Adrenal gland (tissue), 12 donors: ENCODE measurements around the gene LIPC. TPM values are rescaled to one million over a fixed set of nuclear protein-coding genes. Genes with fewer than 3 reads are reported as not detected.

Experiments used
- DNase-seq, 7 donors: peaks; one replicate each; pipeline ENCODE4 v3.0.0-alpha.2; 2019 to 2020
- H3K27ac ChIP-seq, 5 donors: fragments of 200-600 bp; sonication (generic) in 4 of 5; 1 replicate in 3 of 5; 2 replicates in 2 of 5; pipeline versions ENCODE4 v1.5.1 to v1.8.0; 2016 to 2020; ENCODE audit warnings: mild to moderate bottlenecking in 1 of 5
- H3K27me3 ChIP-seq: fragments of 200-600 bp; 2 replicates; pipeline ENCODE4 v1.8.0; 2021
- H3K36me3 ChIP-seq, 2 donors: fragments of 200-600 bp; replicated peaks in 1 of 2; 1 replicate in 1 of 2; 2 replicates in 1 of 2; pipeline versions ENCODE4 v1.5.1 to v1.8.0; 2018 to 2022
- H3K4me1 ChIP-seq, 2 donors: fragments of 200-600 bp; replicated peaks in 1 of 2; 1 replicate in 1 of 2; 2 replicates in 1 of 2; pipeline versions ENCODE4 v1.5.1 to v1.8.0; 2018 to 2021
- H3K4me3 ChIP-seq, 4 donors: fragments of 200-600 bp; sonication (generic) in 3 of 4; one replicate each; pipeline ENCODE4 v1.5.1; 2016 to 2018
- H3K9me3 ChIP-seq, 3 donors: fragments of 200-600 bp; sonication (generic) in 1 of 3; replicated peaks in 1 of 3; 1 replicate in 2 of 3; 2 replicates in 1 of 3; pipeline versions ENCODE4 v1.5.1 to v1.8.0; 2016 to 2021
- CTCF ChIP-seq, 6 experiments: fragments of 450-650 bp in 4 of 6; fragments of 200-600 bp in 2 of 6; sonication (generic) in 1 of 6; IDR thresholded peaks; 1 replicate in 5 of 6; 2 replicates in 1 of 6; pipeline versions ENCODE4 v1.5.1 to v1.8.0; 2016 to 2021; ENCODE audit warnings: antibody characterized with exemption in 6 of 6, mild to moderate bottlenecking in 2 of 6, moderate library complexity in 1 of 6
- POLR2A ChIP-seq, 2 donors: fragments of 450-650 bp; IDR thresholded peaks; one replicate each; pipeline ENCODE4 v1.6.1; 2017; ENCODE audit warnings: antibody characterized with exemption in 2 of 2, mild to moderate bottlenecking in 2 of 2, moderate library complexity in 1 of 2
- WGBS, 4 donors: extraction: QIAGEN DNeasy Blood & Tissue Kit in 2 of 4; methylation state at CpG; one replicate each; pipeline versions ENCODE4 v1.1.5 to v1.1.7; 2013 to 2017; 5-methylcytosine and 5-hydroxymethylcytosine counted together
- intact Hi-C, 2 donors: fragments of 100-400 bp; cut with DNase I; formaldehyde crosslinking; loops; one replicate each; pipeline versions ENCODE4 v1.14.1 to v1.15.0; 2022 to 2023
- polyA plus RNA-seq, 3 donors: library from polyadenylated mRNA; stranded (reverse); fragments of 200-250 nt in 2 of 3; fragments of 350-450 nt in 1 of 3; fragmentation: Illumina TruSeq in 1 of 3; extraction: RNeasy Lipid Tissue Mini Kit (QIAGEN cat#74804) in 1 of 3; gene quantifications; one replicate each; pipeline ENCODE4 v1.2.3, GENCODE V29; 2013 to 2014
- total RNA-seq, 9 donors: library from RNA; depleted of rRNA in 4 of 9; stranded (reverse); fragments of >200 nt in 4 of 9; fragments of 120-200 nt in 1 of 9; fragmentation: NEBNext Ultra II Directional in 1 of 9; extraction: Animal tissue kit (Norgen Biotek cat#: 25700) in 1 of 9; gene quantifications; one replicate each; pipeline versions ENCODE4 v1.1.0 to v1.2.4, GENCODE V29; 2013 to 2023
- donor health status: healthy with polysubstance abuse.
- donor health status: Bipolar disorder and iron deficiency.
- donor health status: DM: yes; HTN: yes; CAD: no.
- donor health status: DM: no; HTN: no; CAD: no.
- donor health status: DM: no; HTN: no; CAD: no.
- donor health status: DM: yes; HTN: yes; CAD: no.

The LIPC gene
- total and polyA plus RNA-seq, 12 donors, result 0.11 to 1.0 (median 0.24) TPM; not detected in 5

GRCh38 chr15:58419803-58420524 is 11.8 kb upstream of the LIPC start:
- no peak for DNase-seq
- WGBS, 4 donors, result 79 to 91% (median 90%) methylated on average over 10 to 11 of the region's 11 CpGs
- TF ChIP-seq POLR2A (IDR thresholded peaks at IDR 0.05), result no peak
- TF ChIP-seq CTCF (IDR thresholded peaks at IDR 0.05), result no peak
- no peaks in the 10 kb centered on the region for H3K36me3 ChIP-seq
- no peaks in the 10 kb centered on the region for H3K27me3 ChIP-seq
- H3K9me3 ChIP-seq, result no peaks in the 10 kb centered on the region
- H3K4me3 ChIP-seq, result no peak overlapping the region
- H3K4me1 ChIP-seq, result no peaks in the 10 kb centered on the region
- no peak overlapping the region for H3K27ac ChIP-seq
- intact Hi-C loops, result no loop called here

GRCh38 chr15:58420579-58421043 is 11.2 kb upstream of the LIPC start:
- intact Hi-C loops, result no loop called here

GRCh38 chr15:58423205-58423604 is 8.6 kb upstream of the LIPC start:
- intact Hi-C loops, result no loop called here
- DNase-seq, result no peak

More at GRCh38 chr15:58420579-58421043, 11.2 kb upstream of the LIPC start:
- Histone ChIP-seq H3K9me3 (no peaks in the 10 kb centered on the region), H3K36me3 (no peaks in the 10 kb centered on the region), H3K4me1 (no peaks in the 10 kb centered on the region), H3K27me3 (no peaks in the 10 kb centered on the region), H3K27ac (no peak overlapping the region), H3K4me3 (no peak overlapping the region)
- no peak for DNase-seq
- 56 to 73% (median 67%) methylated on average over 4 to 5 of the region's 5 CpGs for WGBS, 4 donors
- TF ChIP-seq POLR2A (IDR thresholded peaks at IDR 0.05) (no peak), CTCF (IDR thresholded peaks at IDR 0.05) (no peak)

More at GRCh38 chr15:58423205-58423604, 8.6 kb upstream of the LIPC start:
- no peak for TF ChIP-seq CTCF (IDR thresholded peaks at IDR 0.05)
- TF ChIP-seq POLR2A (IDR thresholded peaks at IDR 0.05), result no peak
- 79 to 86% (median 81%) methylated on average over 6 of the region's 6 CpGs for WGBS, 4 donors
- Histone ChIP-seq H3K27me3 (no peaks in the 10 kb centered on the region), H3K36me3 (no peaks in the 10 kb centered on the region), H3K27ac (no peak overlapping the region), H3K4me3 (no peak overlapping the region), H3K9me3 (no peaks in the 10 kb centered on the region), H3K4me1 (no peaks in the 10 kb centered on the region)
